Measurements from ENCODE around the gene BRF1. TPM values are rescaled to one million over a fixed set of nuclear protein-coding genes. Genes with fewer than 3 reads are reported as not detected.
A peak's percentile ranks its signal among the peaks of the same experiment; 100 is the strongest.

The BRF1 gene
- polyA plus RNA-seq, 1 of the 3 experiments (the other 2 are of a cell fraction), result 15.7 TPM

GRCh38 chr14:105325716-105326567, 25.1 kb upstream of the BRF1 start:
- peak; percentile 21 for DNase-seq
- Histone ChIP-seq H3K27me3 (ENCODE audit: insufficient read depth) (no peaks in the 10 kb centered on the region), H3K9ac (no peak overlapping the region), H3K27ac (ENCODE audit: low read depth in 2 of 2, low read length in 1 of 2) (no peak overlapping the region), H4K20me1 (ENCODE audit: insufficient read depth) (peaks cover 52% of the 10 kb centered on the region), H3K4me2 (no peak overlapping the region), H2AFZ (ENCODE audit: low read depth) (no peak overlapping the region), H3K79me2 (ENCODE audit: insufficient read depth) (peaks cover 58% of the 10 kb centered on the region), H3K4me3 (ENCODE audit: low read depth in 2 of 2, low read length in 1 of 2) (no peak overlapping the region), H3K36me3 (replicated peaks in 1 of 2; ENCODE audit: control insufficient read depth in 1 of 2, insufficient read depth in 2 of 2, low read length in 1 of 2) (no peaks in the 10 kb centered on the region), H3F3A (replicated peaks; ENCODE audit: insufficient read depth) (no peaks in the 10 kb centered on the region), H3K4me1 (ENCODE audit: control insufficient read depth in 1 of 2, insufficient read depth in 2 of 2, low read depth in 1 of 2, low read length in 1 of 2) (peaks cover 0 to 50% of the 10 kb centered on the region in 2 experiments; a peak in 2 of 4 replicates), H3K9me3 (no peaks in the 10 kb centered on the region), H3K9me2 (no peaks in the 10 kb centered on the region)
- TF ChIP-seq EZH2phosphoT487 (IDR thresholded peaks at IDR 0.05; ENCODE audit: borderline replicate concordance, low read depth) (no peak), SIN3A (IDR thresholded peaks at IDR 0.05; ENCODE audit: borderline replicate concordance, low read depth, low read length) (no peak), USF1 (IDR thresholded peaks at IDR 0.05; ENCODE audit: borderline replicate concordance, low read depth) (no peak), USF2 (IDR thresholded peaks at IDR 0.05; ENCODE audit: borderline replicate concordance, low read depth, low read length) (no peak), YY1 (IDR thresholded peaks at IDR 0.05; ENCODE audit: low read depth) (no peak), SMC3 (IDR thresholded peaks at IDR 0.05; ENCODE audit: low read depth, low read length) (no peak), FOSL2 (IDR thresholded peaks at IDR 0.05; ENCODE audit: borderline replicate concordance, low read depth) (no peak), ZBTB33 (IDR thresholded peaks at IDR 0.05; ENCODE audit: borderline replicate concordance, low read depth) (no peak), TEAD4 (IDR thresholded peaks at IDR 0.05; ENCODE audit: borderline replicate concordance, insufficient read depth) (no peak), RXRA (IDR thresholded peaks at IDR 0.05; ENCODE audit: borderline replicate concordance, low read depth) (no peak), GABPA (IDR thresholded peaks at IDR 0.05; ENCODE audit: low read depth) (no peak), ELF1 (IDR thresholded peaks at IDR 0.05) (no peak), MXI1 (IDR thresholded peaks at IDR 0.05; ENCODE audit: low read depth, low read length) (no peak), CTCF (IDR thresholded peaks at IDR 0.05) (no peak), TCF12 (IDR thresholded peaks at IDR 0.05) (no peak), FOXM1 (IDR thresholded peaks at IDR 0.05; ENCODE audit: low read depth) (no peak), TAF1 (IDR thresholded peaks at IDR 0.05; ENCODE audit: borderline replicate concordance, low read depth, low read length) (no peak)
- TF ChIP-seq, protein P1, sequence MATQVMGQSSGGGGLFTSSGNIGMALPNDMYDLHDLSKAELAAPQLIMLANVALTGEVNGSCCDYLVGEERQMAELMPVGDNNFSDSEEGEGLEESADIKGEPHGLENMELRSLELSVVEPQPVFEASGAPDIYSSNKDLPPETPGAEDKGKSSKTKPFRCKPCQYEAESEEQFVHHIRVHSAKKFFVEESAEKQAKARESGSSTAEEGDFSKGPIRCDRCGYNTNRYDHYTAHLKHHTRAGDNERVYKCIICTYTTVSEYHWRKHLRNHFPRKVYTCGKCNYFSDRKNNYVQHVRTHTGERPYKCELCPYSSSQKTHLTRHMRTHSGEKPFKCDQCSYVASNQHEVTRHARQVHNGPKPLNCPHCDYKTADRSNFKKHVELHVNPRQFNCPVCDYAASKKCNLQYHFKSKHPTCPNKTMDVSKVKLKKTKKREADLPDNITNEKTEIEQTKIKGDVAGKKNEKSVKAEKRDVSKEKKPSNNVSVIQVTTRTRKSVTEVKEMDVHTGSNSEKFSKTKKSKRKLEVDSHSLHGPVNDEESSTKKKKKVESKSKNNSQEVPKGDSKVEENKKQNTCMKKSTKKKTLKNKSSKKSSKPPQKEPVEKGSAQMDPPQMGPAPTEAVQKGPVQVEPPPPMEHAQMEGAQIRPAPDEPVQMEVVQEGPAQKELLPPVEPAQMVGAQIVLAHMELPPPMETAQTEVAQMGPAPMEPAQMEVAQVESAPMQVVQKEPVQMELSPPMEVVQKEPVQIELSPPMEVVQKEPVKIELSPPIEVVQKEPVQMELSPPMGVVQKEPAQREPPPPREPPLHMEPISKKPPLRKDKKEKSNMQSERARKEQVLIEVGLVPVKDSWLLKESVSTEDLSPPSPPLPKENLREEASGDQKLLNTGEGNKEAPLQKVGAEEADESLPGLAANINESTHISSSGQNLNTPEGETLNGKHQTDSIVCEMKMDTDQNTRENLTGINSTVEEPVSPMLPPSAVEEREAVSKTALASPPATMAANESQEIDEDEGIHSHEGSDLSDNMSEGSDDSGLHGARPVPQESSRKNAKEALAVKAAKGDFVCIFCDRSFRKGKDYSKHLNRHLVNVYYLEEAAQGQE (IDR thresholded peaks at IDR 0.05; ENCODE audit: low read depth, low read length), result no peak
- TF ChIP-seq, protein P2, sequence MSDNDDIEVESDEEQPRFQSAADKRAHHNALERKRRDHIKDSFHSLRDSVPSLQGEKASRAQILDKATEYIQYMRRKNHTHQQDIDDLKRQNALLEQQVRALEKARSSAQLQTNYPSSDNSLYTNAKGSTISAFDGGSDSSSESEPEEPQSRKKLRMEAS (IDR thresholded peaks at IDR 0.05; ENCODE audit: low read depth), result no peak
- 87% methylated on average over 15 of the region's 27 CpGs for WGBS (ENCODE audit: low lambda C conversion rate)
- CTCF ChIA-PET, result interaction anchor here (1.1 kb wide), 1 partner anchor 26 kb away, joined by 3 read pairs; no protein-coding TSS in a partner anchor
- POLR2A ChIA-PET, result no interaction called here

Data from SK-N-SH (cell line).